Activated naive CD4-positive, alpha-beta T cell treated with anti-CD3 and anti-CD28 coated beads, Interleukin-2, amount 50 U/mL, for 72 hours (primary cell): ENCODE data around the gene ACSL5. TPM values are rescaled to one million over a fixed set of nuclear protein-coding genes. Genes with fewer than 3 reads are reported as not detected.

ENCODE experiments used
- ATAC-seq, 2 donors: fragments of 150-1000 bp; cut with Tn5 transposase; 2 replicates each; pipeline ENCODE4 v1.10.0; 2021; ENCODE audit warnings: mild to moderate bottlenecking in 2 of 2, moderate library complexity in 2 of 2
- DNase-seq, 2 donors: peaks; one replicate each; pipeline ENCODE4 v3.0.0; 2021 to 2022; ENCODE audit warnings: low spot score in 2 of 2
- H3K27ac Mint-ChIP-seq, 2 donors: one replicate each; pipeline ENCODE4 v1.8.0; 2022; ENCODE audit warnings: mild to moderate bottlenecking in 2 of 2, mixed read lengths in 2 of 2
- H3K36me3 Mint-ChIP-seq, 2 donors: one replicate each; pipeline ENCODE4 v1.8.0; 2022; ENCODE audit warnings: mixed read lengths in 2 of 2
- H3K9me3 Mint-ChIP-seq, 2 donors: one replicate each; pipeline ENCODE4 v1.8.0; 2022; ENCODE audit warnings: mixed read lengths in 2 of 2
- total RNA-seq, 2 donors: library from RNA; stranded (reverse); gene quantifications; one replicate each; pipeline ENCODE4 v1.2.3, GENCODE V29; 2022

Gene ACSL5, protein sequence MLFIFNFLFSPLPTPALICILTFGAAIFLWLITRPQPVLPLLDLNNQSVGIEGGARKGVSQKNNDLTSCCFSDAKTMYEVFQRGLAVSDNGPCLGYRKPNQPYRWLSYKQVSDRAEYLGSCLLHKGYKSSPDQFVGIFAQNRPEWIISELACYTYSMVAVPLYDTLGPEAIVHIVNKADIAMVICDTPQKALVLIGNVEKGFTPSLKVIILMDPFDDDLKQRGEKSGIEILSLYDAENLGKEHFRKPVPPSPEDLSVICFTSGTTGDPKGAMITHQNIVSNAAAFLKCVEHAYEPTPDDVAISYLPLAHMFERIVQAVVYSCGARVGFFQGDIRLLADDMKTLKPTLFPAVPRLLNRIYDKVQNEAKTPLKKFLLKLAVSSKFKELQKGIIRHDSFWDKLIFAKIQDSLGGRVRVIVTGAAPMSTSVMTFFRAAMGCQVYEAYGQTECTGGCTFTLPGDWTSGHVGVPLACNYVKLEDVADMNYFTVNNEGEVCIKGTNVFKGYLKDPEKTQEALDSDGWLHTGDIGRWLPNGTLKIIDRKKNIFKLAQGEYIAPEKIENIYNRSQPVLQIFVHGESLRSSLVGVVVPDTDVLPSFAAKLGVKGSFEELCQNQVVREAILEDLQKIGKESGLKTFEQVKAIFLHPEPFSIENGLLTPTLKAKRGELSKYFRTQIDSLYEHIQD
- 10 to 100 TPM; 29.4 to 49.5 TPM for total RNA-seq

- DNase-seq (no peak), ATAC-seq (no peak)
- Mint-ChIP-seq H3K9me3 (peaks cover 0 to 5% of the 10 kb centered on the region in 2 donors), H3K36me3 (peaks cover 15 to 17% of the 10 kb centered on the region in 2 donors), H3K27ac (peak within 1 kb of the TSS; percentile 99 to 100)
Measured at GRCh38 chr10:112373912-112374338, at the start of gene ACSL5. ACSL5 (plus strand) TSS chr10:112374116; CDS start chr10:112394947, 20,831 bp downstream.

DNA sequence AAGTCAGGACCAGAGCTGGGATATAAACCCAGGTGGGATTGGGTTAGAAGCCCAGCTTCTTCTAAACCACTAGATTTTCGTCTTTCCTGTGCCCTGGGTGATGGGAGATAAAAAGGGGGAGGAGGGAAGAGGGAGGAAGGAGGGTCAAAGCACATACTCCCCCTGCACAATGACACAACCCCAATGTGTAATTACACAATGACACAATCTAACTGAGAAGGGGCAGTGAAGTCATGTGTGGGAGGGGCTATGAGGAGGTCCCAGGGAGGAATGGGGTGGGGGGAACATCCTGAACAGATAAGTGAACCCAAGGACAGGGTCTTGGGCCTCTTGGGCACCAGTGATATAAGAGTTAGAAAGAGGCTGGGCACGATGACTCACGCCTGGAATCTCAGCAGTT lies 46.2 kb upstream of the ACSL5 start:
- no peak overlapping the region for H3K27ac Mint-ChIP-seq
- H3K9me3 Mint-ChIP-seq, result no peaks in the 10 kb centered on the region
- DNase-seq, result no peak
- no peak for ATAC-seq
- no peaks in the 10 kb centered on the region for H3K36me3 Mint-ChIP-seq

DNA sequence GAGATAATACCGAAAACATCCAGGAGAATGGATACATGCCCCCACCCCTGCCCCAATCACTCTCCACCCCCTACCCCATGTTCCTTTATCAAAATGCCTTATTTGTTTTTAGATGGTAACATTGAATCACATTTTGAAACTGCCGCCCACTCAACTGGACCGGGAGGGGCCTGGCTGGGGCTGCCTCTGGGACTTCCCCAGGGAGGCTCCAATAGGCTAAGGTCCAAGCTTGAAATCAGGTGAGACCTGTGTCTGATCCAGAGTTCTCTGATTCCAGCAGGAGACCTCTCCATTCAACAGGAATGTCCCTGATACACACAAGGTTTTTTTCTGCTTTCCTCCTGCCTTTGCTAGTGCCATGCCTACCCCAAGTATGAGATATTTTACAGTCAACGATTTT lies 43.8 kb upstream of the ACSL5 start:
- H3K36me3 Mint-ChIP-seq, result no peaks in the 10 kb centered on the region
- H3K9me3 Mint-ChIP-seq, result no peaks in the 10 kb centered on the region
- no peak for ATAC-seq
- peak overlapping the region in 1 of 2 donors; percentile 22 for H3K27ac Mint-ChIP-seq
- no peak for DNase-seq

DNA sequence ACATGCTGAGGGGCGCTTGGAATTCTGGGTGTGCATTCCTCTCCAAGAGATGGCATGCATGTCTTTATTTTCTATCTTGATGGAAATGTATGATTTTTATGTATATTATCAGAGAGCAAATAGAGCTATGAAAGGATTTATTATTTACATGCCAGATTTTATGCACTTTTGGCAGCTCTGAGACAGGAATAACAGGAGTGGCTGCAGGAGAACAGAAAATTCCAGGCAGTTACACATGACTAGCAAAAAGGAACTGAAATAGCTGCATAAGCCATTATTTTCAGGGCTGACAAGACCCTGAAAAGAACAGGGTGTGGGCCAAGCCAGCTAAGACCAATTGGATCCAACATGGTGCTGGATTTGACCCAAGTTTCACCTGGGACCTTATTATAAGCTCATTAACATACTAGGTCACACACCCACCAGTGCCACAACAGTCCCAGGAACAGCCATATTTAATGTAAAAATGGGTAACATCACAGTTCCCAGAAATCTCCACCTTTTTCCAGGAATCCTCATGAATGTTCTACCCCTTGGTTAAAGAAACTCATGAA lies 43.2 kb upstream of the ACSL5 start:
- Mint-ChIP-seq H3K27ac (peak overlapping the region in 1 of 2 donors; percentile 22), H3K36me3 (no peaks in the 10 kb centered on the region), H3K9me3 (no peaks in the 10 kb centered on the region)
- no peak for ATAC-seq
- no peak for DNase-seq

DNA sequence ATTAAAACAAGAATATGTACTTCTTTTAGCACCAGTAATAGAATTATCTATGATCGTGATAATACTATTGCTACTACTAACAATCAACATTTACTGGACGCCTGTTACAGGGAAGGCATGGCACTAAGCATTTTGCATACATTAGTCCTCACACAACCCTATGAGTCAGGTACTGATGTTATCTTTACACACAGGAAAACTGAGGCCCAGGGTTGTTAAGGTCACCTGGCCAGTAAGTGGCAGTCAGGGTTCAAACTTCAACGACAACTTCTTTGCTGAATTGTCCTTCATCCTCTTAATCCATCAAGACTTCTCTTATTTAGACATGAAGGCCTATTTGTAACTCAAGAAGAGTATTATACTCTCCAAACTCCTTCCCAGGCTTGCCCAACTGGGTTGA lies 41.9 kb upstream of the ACSL5 start:
- Mint-ChIP-seq H3K27ac (no peak overlapping the region), H3K36me3 (no peaks in the 10 kb centered on the region), H3K9me3 (no peaks in the 10 kb centered on the region)
- DNase-seq (no peak), ATAC-seq (no peak)

- Mint-ChIP-seq H3K9me3 (no peaks in the 10 kb centered on the region), H3K27ac (no peak overlapping the region), H3K36me3 (no peaks in the 10 kb centered on the region)
- ATAC-seq (peak in 1 of 2 donors; percentile 20), DNase-seq (no peak)
Measured at GRCh38 chr10:112332509-112333228, 41.2 kb upstream of the ACSL5 start.

GRCh38 chr10:112333452-112333851 lies 40.5 kb upstream of the ACSL5 start:
- no peak for DNase-seq
- Mint-ChIP-seq H3K36me3 (no peaks in the 10 kb centered on the region), H3K9me3 (no peaks in the 10 kb centered on the region), H3K27ac (no peak overlapping the region)
- ATAC-seq, result no peak

- ATAC-seq (no peak), DNase-seq (no peak)
- no peaks in the 10 kb centered on the region for H3K36me3 Mint-ChIP-seq
- no peaks in the 10 kb centered on the region for H3K9me3 Mint-ChIP-seq
- H3K27ac Mint-ChIP-seq, result peak overlapping the region in 1 of 2 donors; percentile 31
Measured at GRCh38 chr10:112335111-112335867, 38.6 kb upstream of the ACSL5 start.

DNA sequence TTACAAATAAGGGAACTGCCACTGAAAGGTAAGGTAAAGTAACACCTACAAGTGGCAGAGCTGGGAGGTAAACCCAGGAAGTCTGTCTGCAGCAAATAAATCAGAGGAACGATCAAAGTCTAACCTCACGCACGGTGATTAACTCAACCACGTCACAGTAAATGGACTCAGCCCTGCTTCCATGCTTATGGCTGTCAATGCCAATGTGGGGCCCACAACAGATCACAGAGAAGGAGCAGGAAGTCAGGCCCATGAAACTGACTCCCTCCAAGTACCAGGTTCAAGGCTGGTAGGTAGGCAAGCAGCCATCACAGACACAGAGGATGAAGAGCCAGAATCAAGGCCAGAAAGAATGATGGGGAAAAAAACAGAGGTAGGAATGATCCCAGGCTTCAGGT lies 38.0 kb upstream of the ACSL5 start:
- DNase-seq (no peak), ATAC-seq (no peak)
- Mint-ChIP-seq H3K9me3 (no peaks in the 10 kb centered on the region), H3K36me3 (no peaks in the 10 kb centered on the region), H3K27ac (peak overlapping the region in 1 of 2 donors; percentile 31)

- ATAC-seq, result no peak
- no peak for DNase-seq
- Mint-ChIP-seq H3K9me3 (no peaks in the 10 kb centered on the region), H3K27ac (no peak overlapping the region), H3K36me3 (no peaks in the 10 kb centered on the region)
Measured at GRCh38 chr10:112336556-112337201, 37.2 kb upstream of the ACSL5 start.

GRCh38 chr10:112338957-112339356 lies 35.0 kb upstream of the ACSL5 start:
- Mint-ChIP-seq H3K36me3 (no peaks in the 10 kb centered on the region), H3K9me3 (no peaks in the 10 kb centered on the region), H3K27ac (no peak overlapping the region)
- no peak for ATAC-seq
- no peak for DNase-seq

GRCh38 chr10:112340601-112341000 lies 33.3 kb upstream of the ACSL5 start:
- H3K36me3 Mint-ChIP-seq, result no peaks in the 10 kb centered on the region
- no peaks in the 10 kb centered on the region for H3K9me3 Mint-ChIP-seq
- DNase-seq (no peak), ATAC-seq (no peak)
- no peak overlapping the region for H3K27ac Mint-ChIP-seq

- ATAC-seq (no peak), DNase-seq (no peak)
- Mint-ChIP-seq H3K27ac (no peak overlapping the region), H3K36me3 (no peaks in the 10 kb centered on the region), H3K9me3 (no peaks in the 10 kb centered on the region)
Measured at GRCh38 chr10:112343056-112343806, 30.7 kb upstream of the ACSL5 start.

DNA sequence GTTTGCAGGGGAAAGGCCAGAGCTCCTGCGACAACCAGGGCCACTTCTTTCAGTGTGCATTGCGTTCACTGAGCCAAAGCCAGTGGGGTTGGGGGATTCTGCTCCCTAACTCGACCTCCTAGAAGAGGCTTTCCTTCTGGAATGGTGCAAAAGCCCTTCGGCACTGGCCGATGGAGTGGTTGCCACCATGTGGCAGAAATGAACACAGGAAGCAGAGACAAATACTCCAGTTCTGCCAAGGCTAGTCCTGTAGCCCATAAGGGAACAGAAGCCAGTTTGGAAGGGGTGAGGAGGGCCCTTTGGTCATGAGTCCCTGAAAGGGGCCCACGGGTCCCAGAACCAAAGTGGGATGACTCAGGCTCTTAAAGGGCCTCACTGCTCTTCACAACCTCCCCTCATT lies 29.7 kb upstream of the ACSL5 start:
- ATAC-seq, result no peak
- H3K27ac Mint-ChIP-seq, result no peak overlapping the region
- DNase-seq, result no peak
- no peaks in the 10 kb centered on the region for H3K36me3 Mint-ChIP-seq
- no peaks in the 10 kb centered on the region for H3K9me3 Mint-ChIP-seq

DNA sequence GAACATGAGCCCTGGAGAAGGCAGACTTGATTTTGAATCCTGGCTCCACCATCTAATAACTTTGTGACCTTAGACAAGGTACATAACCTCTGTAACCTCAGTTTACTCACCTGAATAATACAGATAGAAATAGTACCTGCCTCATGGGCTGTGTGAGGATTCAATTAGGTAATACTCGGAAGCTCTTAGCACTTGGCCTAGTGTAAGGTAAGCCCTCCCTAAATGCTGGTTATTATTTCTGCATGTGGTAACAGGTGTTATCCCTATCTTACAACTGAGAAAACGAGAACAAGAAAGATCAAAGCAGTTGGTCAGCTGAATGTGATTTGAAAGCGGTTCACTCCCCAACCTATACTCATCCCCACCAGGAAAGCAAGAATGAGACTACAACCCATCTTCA lies 28.7 kb upstream of the ACSL5 start:
- peak in 1 of 2 donors; percentile 41 for ATAC-seq
- Mint-ChIP-seq H3K9me3 (no peaks in the 10 kb centered on the region), H3K27ac (peak overlapping the region in 1 of 2 donors; percentile 66), H3K36me3 (no peaks in the 10 kb centered on the region)
- DNase-seq, result no peak
